ENCODE results near the gene GFRA4. TPM values are rescaled to one million over a fixed set of nuclear protein-coding genes. Genes with fewer than 3 reads are reported as not detected.

Gene GFRA4
- total RNA-seq, 1 experiment from 2014 or later: not detected

DNA sequence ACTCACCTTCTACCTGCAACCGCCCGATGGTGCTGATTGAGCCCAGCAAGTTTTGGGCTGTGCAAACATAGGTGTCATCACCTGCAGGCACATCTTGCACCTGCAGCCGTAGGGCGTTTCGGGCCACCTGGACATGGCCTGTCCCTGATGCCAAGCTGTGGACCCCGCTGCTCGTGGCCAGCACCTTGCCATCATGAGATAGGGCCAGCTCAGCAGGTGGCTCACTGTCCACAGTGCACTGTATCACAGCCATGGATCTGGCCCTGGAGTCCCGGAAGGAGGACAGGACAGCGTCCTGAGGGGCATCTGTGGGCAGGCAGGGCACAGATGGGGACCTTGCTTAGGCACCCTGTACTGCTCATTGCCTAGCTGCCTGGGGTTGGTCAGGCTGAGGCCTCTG, 28.7 kb upstream of the GFRA4 start:
- no peak overlapping the region for H3K9ac ChIP-seq (ENCODE audit: low read length)
- TF ChIP-seq EZH2phosphoT487 (IDR thresholded peaks at IDR 0.05; ENCODE audit: borderline replicate concordance, low read length) (no peak), EZH2 (IDR thresholded peaks at IDR 0.05; ENCODE audit: low read length, unreplicated experiment) (no peak)
- TF ChIP-seq, protein P1, sequence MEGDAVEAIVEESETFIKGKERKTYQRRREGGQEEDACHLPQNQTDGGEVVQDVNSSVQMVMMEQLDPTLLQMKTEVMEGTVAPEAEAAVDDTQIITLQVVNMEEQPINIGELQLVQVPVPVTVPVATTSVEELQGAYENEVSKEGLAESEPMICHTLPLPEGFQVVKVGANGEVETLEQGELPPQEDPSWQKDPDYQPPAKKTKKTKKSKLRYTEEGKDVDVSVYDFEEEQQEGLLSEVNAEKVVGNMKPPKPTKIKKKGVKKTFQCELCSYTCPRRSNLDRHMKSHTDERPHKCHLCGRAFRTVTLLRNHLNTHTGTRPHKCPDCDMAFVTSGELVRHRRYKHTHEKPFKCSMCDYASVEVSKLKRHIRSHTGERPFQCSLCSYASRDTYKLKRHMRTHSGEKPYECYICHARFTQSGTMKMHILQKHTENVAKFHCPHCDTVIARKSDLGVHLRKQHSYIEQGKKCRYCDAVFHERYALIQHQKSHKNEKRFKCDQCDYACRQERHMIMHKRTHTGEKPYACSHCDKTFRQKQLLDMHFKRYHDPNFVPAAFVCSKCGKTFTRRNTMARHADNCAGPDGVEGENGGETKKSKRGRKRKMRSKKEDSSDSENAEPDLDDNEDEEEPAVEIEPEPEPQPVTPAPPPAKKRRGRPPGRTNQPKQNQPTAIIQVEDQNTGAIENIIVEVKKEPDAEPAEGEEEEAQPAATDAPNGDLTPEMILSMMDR (conservative IDR thresholded peaks at IDR 0.05; ENCODE audit: low read depth, low read length): no peak

DNA sequence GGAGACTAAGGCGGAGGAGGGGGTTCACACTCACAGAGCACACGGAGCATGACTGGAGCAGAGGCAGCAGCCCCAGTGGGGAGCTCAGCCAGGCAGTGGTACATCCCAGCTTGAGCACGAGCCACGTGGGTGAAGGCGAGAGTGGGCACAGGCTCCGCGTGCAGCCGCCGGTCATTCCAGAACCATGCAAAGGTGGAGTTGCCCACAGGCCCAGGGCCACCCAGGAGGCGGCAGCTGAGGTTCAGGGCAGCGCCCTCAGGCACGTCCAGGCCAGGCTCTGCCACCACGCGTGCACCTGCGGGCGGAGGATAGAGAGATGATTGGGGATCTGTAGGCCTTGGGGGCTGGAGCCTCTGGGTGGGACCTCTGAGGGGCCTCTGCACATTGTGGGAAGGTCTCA, 28.1 kb upstream of the GFRA4 start:
- Histone ChIP-seq H3K4me2 (ENCODE audit: low read length) (no peak overlapping the region), H3K27me3 (ENCODE audit: low read length) (no peaks in the 10 kb centered on the region), H3K27ac (ENCODE audit: low read length) (no peak overlapping the region), H3K79me2 (ENCODE audit: low read length) (no peaks in the 10 kb centered on the region), H3K36me3 (ENCODE audit: low read depth, low read length) (no peaks in the 10 kb centered on the region), H3K4me3 (ENCODE audit: low read length) (no peak overlapping the region), H3K9me2 (replicated peaks; ENCODE audit: low read length) (no peaks in the 10 kb centered on the region), H3K9me3 (ENCODE audit: low read length) (no peaks in the 10 kb centered on the region), H3F3A (ENCODE audit: low read length, unreplicated experiment) (no peaks in the 10 kb centered on the region), H3K9ac (ENCODE audit: low read length) (no peak overlapping the region), H2AFZ (ENCODE audit: low read length) (no peak overlapping the region), H4K20me1 (ENCODE audit: low read length) (no peaks in the 10 kb centered on the region), H3K4me1 (ENCODE audit: insufficient read depth, low read length) (peaks cover 10% of the 10 kb centered on the region)
- intact Hi-C loops (cut with micrococcal nuclease): no loop called here
- TF ChIP-seq EZH2 (IDR thresholded peaks at IDR 0.05; ENCODE audit: low read length, unreplicated experiment): no peak
- no peak for TF ChIP-seq EZH2phosphoT487 (IDR thresholded peaks at IDR 0.05; ENCODE audit: borderline replicate concordance, low read length)
- TF ChIP-seq, protein P1 (conservative IDR thresholded peaks at IDR 0.05; ENCODE audit: low read depth, low read length): no peak
- ATAC-seq: no peak
- POLR2A ChIA-PET (ENCODE audit: unreplicated experiment): interaction anchor here (0.7 kb wide), 1 partner anchor 15 kb away, joined by 4 read pairs; no protein-coding TSS in a partner anchor
- no TSS peak for BruUV-seq (replicated peaks)
- CTCF ChIA-PET: no interaction called here
- DNase-seq: no peak

More for the DNA sequence above, 28.7 kb upstream of the GFRA4 start:
- H3K27me3 ChIP-seq (ENCODE audit: low read length): no peaks in the 10 kb centered on the region
- no peaks in the 10 kb centered on the region for H3K9me3 ChIP-seq (ENCODE audit: low read length)
- H4K20me1 ChIP-seq (ENCODE audit: low read length): no peaks in the 10 kb centered on the region
- no TSS peak for BruUV-seq (replicated peaks)
- H3K27ac ChIP-seq (ENCODE audit: low read length): no peak overlapping the region
- intact Hi-C loops (cut with micrococcal nuclease): no loop called here
- ChIA-PET POLR2A (ENCODE audit: unreplicated experiment) (no interaction called here), CTCF (no interaction called here)
- H3K4me1 ChIP-seq (ENCODE audit: insufficient read depth, low read length): peaks cover 6% of the 10 kb centered on the region
- no peaks in the 10 kb centered on the region for H3F3A ChIP-seq (ENCODE audit: low read length, unreplicated experiment)
- H3K79me2 ChIP-seq (ENCODE audit: low read length): no peaks in the 10 kb centered on the region
- H3K9me2 ChIP-seq (replicated peaks; ENCODE audit: low read length): no peaks in the 10 kb centered on the region
- ATAC-seq (no peak), DNase-seq (no peak)
- no peak overlapping the region for H3K4me2 ChIP-seq (ENCODE audit: low read length)
- H2AFZ ChIP-seq (ENCODE audit: low read length): no peak overlapping the region
- no peak overlapping the region for H3K4me3 ChIP-seq (ENCODE audit: low read length)
- H3K36me3 ChIP-seq (ENCODE audit: low read depth, low read length): no peaks in the 10 kb centered on the region

DNA sequence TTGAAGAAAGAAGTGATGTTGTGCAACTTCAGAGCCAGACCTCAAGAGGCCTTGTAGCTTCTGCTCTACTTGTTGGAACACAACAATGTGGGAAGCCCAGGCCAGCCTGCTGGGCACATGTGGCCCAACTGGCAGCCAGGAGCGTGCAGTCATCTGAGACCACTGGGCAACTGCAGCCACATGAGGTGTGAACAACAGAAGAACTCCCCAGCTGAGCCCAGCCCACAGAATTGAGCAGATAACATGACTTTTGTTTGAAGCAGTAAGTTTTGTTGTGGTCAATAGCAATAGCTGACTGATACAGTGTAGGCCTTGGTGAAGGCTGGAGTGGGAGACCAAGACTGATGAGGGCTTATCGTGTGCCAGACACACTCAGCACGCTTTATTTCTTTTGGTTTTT, 27.2 kb upstream of the GFRA4 start:
- ChIA-PET POLR2A (ENCODE audit: unreplicated experiment) (no interaction called here), CTCF (no interaction called here)
- H3K4me2 ChIP-seq (ENCODE audit: low read length): no peak overlapping the region

More for the DNA sequence above, 27.2 kb upstream of the GFRA4 start:
- H3K9ac ChIP-seq (ENCODE audit: low read length): no peak overlapping the region
- no peaks in the 10 kb centered on the region for H3K27me3 ChIP-seq (ENCODE audit: low read length)
- intact Hi-C loops (cut with micrococcal nuclease): no loop called here
- ATAC-seq: no peak
- H3K9me2 ChIP-seq (replicated peaks; ENCODE audit: low read length): no peaks in the 10 kb centered on the region
- no peak overlapping the region for H3K27ac ChIP-seq (ENCODE audit: low read length)
- no peak for DNase-seq
- H3K79me2 ChIP-seq (ENCODE audit: low read length): no peaks in the 10 kb centered on the region
- H4K20me1 ChIP-seq (ENCODE audit: low read length): no peaks in the 10 kb centered on the region
- peaks cover 10% of the 10 kb centered on the region for H3K4me1 ChIP-seq (ENCODE audit: insufficient read depth, low read length)
- H2AFZ ChIP-seq (ENCODE audit: low read length): no peak overlapping the region
- H3K4me3 ChIP-seq (ENCODE audit: low read length): no peak overlapping the region
- H3K9me3 ChIP-seq (ENCODE audit: low read length): no peaks in the 10 kb centered on the region
- no TSS peak for BruUV-seq (replicated peaks)
- H3F3A ChIP-seq (ENCODE audit: low read length, unreplicated experiment): no peaks in the 10 kb centered on the region
- TF ChIP-seq, protein P1 (conservative IDR thresholded peaks at IDR 0.05; ENCODE audit: low read depth, low read length): no peak
- TF ChIP-seq EZH2phosphoT487 (IDR thresholded peaks at IDR 0.05; ENCODE audit: borderline replicate concordance, low read length) (no peak), EZH2 (IDR thresholded peaks at IDR 0.05; ENCODE audit: low read length, unreplicated experiment) (no peak)
- H3K36me3 ChIP-seq (ENCODE audit: low read depth, low read length): no peaks in the 10 kb centered on the region
